ENCODE results near the gene SRRT.
"Not testable (repeated sequence)": the region's sequence is repeated elsewhere in the genome, so short reads cannot be mapped to it uniquely, and the experiment has no call there.

The SRRT gene

GRCh38 chr7:100895956-100896731, 21.2 kb downstream of the SRRT start:
- DNase-seq = peak; percentile 55

- peak; percentile 73 for DNase-seq
These were observed 22.1 kb downstream of the SRRT start for GRCh38 chr7:100896732-100897608.

GRCh38 chr7:100897772-100898454, 23.0 kb downstream of the SRRT start:
- no peak for DNase-seq

GRCh38 chr7:100899432-100899831, 24.5 kb downstream of the SRRT start:
- no peak for DNase-seq

GRCh38 chr7:100900978-100901377, 26.1 kb downstream of the SRRT start:
- DNase-seq = no peak

GRCh38 chr7:100901921-100902332, 27.0 kb downstream of the SRRT start:
- no peak for DNase-seq

GRCh38 chr7:100902638-100903037, 27.7 kb downstream of the SRRT start:
- DNase-seq = no peak

- no peak for DNase-seq
These were observed 33.6 kb downstream of the SRRT start for GRCh38 chr7:100908512-100908911.

- DNase-seq = not testable (repeated sequence)
These were observed 35.5 kb downstream of the SRRT start for GRCh38 chr7:100910443-100910842.

- DNase-seq = no peak
These were observed 36.6 kb downstream of the SRRT start for GRCh38 chr7:100911484-100911883.

- no peak for DNase-seq
These were observed 39.4 kb downstream of the SRRT start for GRCh38 chr7:100914208-100914878.

GRCh38 chr7:100914879-100915447, 40.1 kb downstream of the SRRT start:
- no peak for DNase-seq

- not testable (repeated sequence) for DNase-seq
These were observed 44.4 kb downstream of the SRRT start for GRCh38 chr7:100919335-100919734.

- DNase-seq = not testable (repeated sequence)
These were observed 45.0 kb downstream of the SRRT start for GRCh38 chr7:100919779-100920437.

GRCh38 chr7:100921039-100921438, 46.1 kb downstream of the SRRT start:
- no peak for DNase-seq

GRCh38 chr7:100923616-100924015, 48.7 kb downstream of the SRRT start:
- not testable (repeated sequence) for DNase-seq

GRCh38 chr7:100929808-100930174, 54.9 kb downstream of the SRRT start:
- DNase-seq = no peak

GRCh38 chr7:100933734-100934133, 58.8 kb downstream of the SRRT start:
- DNase-seq = no peak

- DNase-seq = not testable (repeated sequence)
These were observed 60.5 kb downstream of the SRRT start for GRCh38 chr7:100935381-100935780.

GRCh38 chr7:100936167-100936566, 61.3 kb downstream of the SRRT start:
- not testable (repeated sequence) for DNase-seq

Data from CD4-positive, alpha-beta T cell treated with Interleukin-10 for 1 hour (primary cell).